DOHH2 (cell line): ENCODE results near the gene MCIDAS.

ENCODE experiments used
- H3F3A ChIP-seq: fragments of 200-600 bp; sonication (generic), shearing (Covaris generic); 2 replicates; pipeline ENCODE4 v1.6.0; 2016; ENCODE audit warnings: antibody characterized with exemption, mild to moderate bottlenecking; ENCODE audit not compliant: control insufficient read depth, insufficient read depth
- H3K27ac ChIP-seq: fragments of 200-600 bp; sonication (generic); 2 replicates; pipeline ENCODE4 v1.5.1; 2014; ENCODE audit warnings: low read depth, mild to moderate bottlenecking, low read length, moderate library complexity
- H3K27me3 ChIP-seq: fragments of 200-600 bp; sonication (generic); 2 replicates; pipeline ENCODE4 v1.6.1; 2014; ENCODE audit warnings: mild to moderate bottlenecking, low read length, mixed read lengths; ENCODE audit not compliant: control insufficient read depth
- H3K36me3 ChIP-seq: fragments of 200-600 bp; sonication (generic); 2 replicates; pipeline ENCODE4 v1.6.1; 2014; ENCODE audit warnings: mild to moderate bottlenecking, low read length, moderate library complexity, mixed read lengths; ENCODE audit not compliant: control insufficient read depth
- H3K4me1 ChIP-seq: fragments of 200-600 bp; sonication (generic); 2 replicates; pipeline ENCODE4 v1.6.1; 2014; ENCODE audit warnings: mild to moderate bottlenecking, low read length, mixed read lengths; ENCODE audit not compliant: control insufficient read depth
- H3K4me2 ChIP-seq: fragments of 200-600 bp; sonication (generic); 2 replicates; pipeline ENCODE4 v1.6.0; 2014; ENCODE audit warnings: mild to moderate bottlenecking, low read length, moderate library complexity
- H3K4me3 ChIP-seq: fragments of 200-600 bp; sonication (generic); 2 replicates; pipeline ENCODE4 v1.5.1; 2014; ENCODE audit warnings: mild to moderate bottlenecking, low read length, mixed read lengths
- H3K79me2 ChIP-seq: fragments of 200-600 bp; sonication (generic); 2 replicates; pipeline ENCODE4 v1.6.1; 2014; ENCODE audit warnings: mild to moderate bottlenecking, low read length, mixed read lengths; ENCODE audit not compliant: control insufficient read depth
- H3K9me2 ChIP-seq: fragments of 200-600 bp; sonication (generic); replicated peaks from 2 replicates; pipeline ENCODE4 v1.6.1; 2014; ENCODE audit warnings: mild to moderate bottlenecking, low read length, mixed read lengths; ENCODE audit not compliant: control insufficient read depth
- H3K9me3 ChIP-seq: fragments of 200-600 bp; sonication (generic); 2 replicates; pipeline ENCODE4 v1.6.1; 2014; ENCODE audit warnings: antibody characterized with exemption, low read length, mixed read lengths; ENCODE audit not compliant: control insufficient read depth, insufficient read depth
- H4K20me1 ChIP-seq: fragments of 200-600 bp; sonication (generic); 2 replicates; pipeline ENCODE4 v1.6.0; 2014; ENCODE audit warnings: low read depth, mild to moderate bottlenecking, antibody characterized with exemption, low read length, moderate library complexity; ENCODE audit not compliant: control insufficient read depth, insufficient read depth
- EZH2phosphoT487 ChIP-seq: fragments of 200-600 bp; sonication (generic); IDR thresholded peaks from 2 replicates; pipeline ENCODE4 v1.6.1; 2017; ENCODE audit warnings: borderline replicate concordance, mild to moderate bottlenecking, antibody characterized with exemption, low read length, moderate library complexity, mixed read lengths
- TF ChIP-seq, protein P1 (sequence below): fragments of 200-600 bp; sonication (generic); IDR thresholded peaks from one replicate; pipeline ENCODE4 v1.5.1; 2014; ENCODE audit warnings: antibody characterized with exemption, mild to moderate bottlenecking, low read depth, low read length; ENCODE audit not compliant: poor library complexity, severe bottlenecking

MCIDAS gene

GRCh38 chr5:55177078-55177477, 50.0 kb downstream of the MCIDAS start:
- Histone ChIP-seq H3K36me3 (no peaks in the 10 kb centered on the region), H3K4me3 (peak overlapping the region; percentile 60), H4K20me1 (no peaks in the 10 kb centered on the region), H3K9me3 (no peaks in the 10 kb centered on the region), H3K27ac (no peak overlapping the region), H3K27me3 (peaks cover 67% of the 10 kb centered on the region), H3K79me2 (no peaks in the 10 kb centered on the region), H3F3A (no peaks in the 10 kb centered on the region), H3K4me2 (peak overlapping the region; percentile 68), H3K4me1 (peaks cover 31% of the 10 kb centered on the region), H3K9me2 (no peaks in the 10 kb centered on the region)
- TF ChIP-seq, protein P1, sequence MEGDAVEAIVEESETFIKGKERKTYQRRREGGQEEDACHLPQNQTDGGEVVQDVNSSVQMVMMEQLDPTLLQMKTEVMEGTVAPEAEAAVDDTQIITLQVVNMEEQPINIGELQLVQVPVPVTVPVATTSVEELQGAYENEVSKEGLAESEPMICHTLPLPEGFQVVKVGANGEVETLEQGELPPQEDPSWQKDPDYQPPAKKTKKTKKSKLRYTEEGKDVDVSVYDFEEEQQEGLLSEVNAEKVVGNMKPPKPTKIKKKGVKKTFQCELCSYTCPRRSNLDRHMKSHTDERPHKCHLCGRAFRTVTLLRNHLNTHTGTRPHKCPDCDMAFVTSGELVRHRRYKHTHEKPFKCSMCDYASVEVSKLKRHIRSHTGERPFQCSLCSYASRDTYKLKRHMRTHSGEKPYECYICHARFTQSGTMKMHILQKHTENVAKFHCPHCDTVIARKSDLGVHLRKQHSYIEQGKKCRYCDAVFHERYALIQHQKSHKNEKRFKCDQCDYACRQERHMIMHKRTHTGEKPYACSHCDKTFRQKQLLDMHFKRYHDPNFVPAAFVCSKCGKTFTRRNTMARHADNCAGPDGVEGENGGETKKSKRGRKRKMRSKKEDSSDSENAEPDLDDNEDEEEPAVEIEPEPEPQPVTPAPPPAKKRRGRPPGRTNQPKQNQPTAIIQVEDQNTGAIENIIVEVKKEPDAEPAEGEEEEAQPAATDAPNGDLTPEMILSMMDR, result no peak
- no peak for TF ChIP-seq EZH2phosphoT487

GRCh38 chr5:55176176-55176818, 50.8 kb downstream of the MCIDAS start:
- peak overlapping the region; percentile 68 for H3K4me2 ChIP-seq
- no peaks in the 10 kb centered on the region for H3F3A ChIP-seq
- H3K9me2 ChIP-seq, result no peaks in the 10 kb centered on the region
- no peak overlapping the region for H3K27ac ChIP-seq
- H4K20me1 ChIP-seq, result no peaks in the 10 kb centered on the region
- H3K79me2 ChIP-seq, result no peaks in the 10 kb centered on the region
- peaks cover 31% of the 10 kb centered on the region for H3K4me1 ChIP-seq
- H3K4me3 ChIP-seq, result peak overlapping the region; percentile 60
- TF ChIP-seq, protein P1, result no peak
- no peak for TF ChIP-seq EZH2phosphoT487
- H3K27me3 ChIP-seq, result peaks cover 72% of the 10 kb centered on the region
- H3K9me3 ChIP-seq, result no peaks in the 10 kb centered on the region
- H3K36me3 ChIP-seq, result no peaks in the 10 kb centered on the region

DNA sequence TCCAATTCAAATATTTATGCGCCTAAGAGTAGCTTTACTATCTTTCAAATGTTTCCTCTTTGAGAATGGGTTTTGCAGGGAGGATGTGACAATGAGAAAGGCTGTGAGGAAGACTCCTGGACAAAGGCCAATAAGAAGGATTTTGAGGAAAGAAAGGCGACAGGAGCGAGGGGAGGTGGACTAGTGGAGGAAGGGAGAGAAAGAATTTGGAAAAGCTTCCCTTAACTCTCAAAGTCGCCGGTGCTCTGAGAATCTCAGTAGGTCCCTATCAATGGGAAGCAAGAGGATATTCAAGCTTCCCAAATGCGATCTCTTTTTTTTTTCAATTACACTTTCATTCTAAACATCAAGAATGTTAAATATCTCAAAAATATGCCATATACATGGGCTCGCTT, 51.3 kb downstream of the MCIDAS start:
- H3F3A ChIP-seq, result no peaks in the 10 kb centered on the region
- peaks cover 71% of the 10 kb centered on the region for H3K27me3 ChIP-seq
- peak overlapping the region; percentile 60; the same call in 1 of the 2 replicates for H3K4me3 ChIP-seq
- peak overlapping the region; percentile 68 for H3K4me2 ChIP-seq
- H3K4me1 ChIP-seq, result peaks cover 31% of the 10 kb centered on the region
- no peaks in the 10 kb centered on the region for H3K36me3 ChIP-seq
- TF ChIP-seq, protein P1, result no peak
- H3K9me2 ChIP-seq, result no peaks in the 10 kb centered on the region
- no peaks in the 10 kb centered on the region for H3K9me3 ChIP-seq
- H3K79me2 ChIP-seq, result no peaks in the 10 kb centered on the region
- H4K20me1 ChIP-seq, result no peaks in the 10 kb centered on the region
- no peak overlapping the region for H3K27ac ChIP-seq
